WERI-Rb-1 (cell line): Measurements from ENCODE around the gene SPON1.
A peak's percentile ranks its signal among the peaks of the same experiment; 100 is the strongest.

Experiments used
- DNase-seq: peaks from one replicate; pipeline ENCODE4 v3.0.0-alpha.2; 2020
- H3K27ac ChIP-seq: fragments of 250-450 bp; sonication (Bioruptor Pico); 2 replicates; pipeline ENCODE4 v1.5.1; 2020; ENCODE audit warnings: mild to moderate bottlenecking, moderate library complexity
- H3K27me3 ChIP-seq: fragments of 250-450 bp; sonication (Bioruptor Pico); 2 replicates; pipeline ENCODE4 v1.5.1; 2021; ENCODE audit warnings: mild to moderate bottlenecking, low read depth, moderate library complexity; ENCODE audit not compliant: insufficient read depth, severe bottlenecking
- H3K36me3 ChIP-seq: fragments of 250-450 bp; sonication (Bioruptor Pico); 2 replicates; pipeline ENCODE4 v1.5.1; 2020; ENCODE audit warnings: mild to moderate bottlenecking, moderate library complexity
- H3K4me3 ChIP-seq: 2 replicates; pipeline ENCODE4 v1.5.1; 2011; ENCODE audit warnings: low read depth, mild to moderate bottlenecking, control low read depth, low read length
- H3K9me3 ChIP-seq: fragments of 250-450 bp; sonication (Bioruptor Pico); 2 replicates; pipeline ENCODE4 v1.5.1; 2021; ENCODE audit warnings: mild to moderate bottlenecking, moderate library complexity; ENCODE audit not compliant: severe bottlenecking
- TF ChIP-seq, protein P1 (sequence below): IDR thresholded peaks from 2 replicates; pipeline ENCODE4 v1.5.1; 2011; ENCODE audit warnings: low read depth, mild to moderate bottlenecking, control low read depth, inconsistent platforms, low read length

Gene SPON1

DNA sequence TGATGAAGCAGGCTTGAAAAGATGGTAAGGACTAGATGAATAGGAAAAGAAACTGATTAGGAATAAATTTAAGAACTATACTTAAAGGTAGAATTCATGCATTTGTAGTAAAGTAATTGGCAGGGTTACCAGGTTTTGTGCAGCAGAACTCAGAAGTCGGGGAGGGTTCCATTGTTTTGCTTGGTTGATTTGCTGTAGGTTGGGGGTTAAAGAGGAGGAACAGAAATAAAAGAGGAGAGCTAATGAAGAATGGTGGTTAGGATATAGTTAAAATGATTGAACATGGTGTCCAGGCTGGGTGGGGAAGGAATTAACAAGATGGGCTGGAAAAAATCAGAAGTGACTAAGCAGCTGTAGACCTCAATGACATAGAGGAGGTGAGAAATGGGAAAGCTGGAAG, 5.5 kb upstream of the SPON1 start:
- TF ChIP-seq, protein P1, sequence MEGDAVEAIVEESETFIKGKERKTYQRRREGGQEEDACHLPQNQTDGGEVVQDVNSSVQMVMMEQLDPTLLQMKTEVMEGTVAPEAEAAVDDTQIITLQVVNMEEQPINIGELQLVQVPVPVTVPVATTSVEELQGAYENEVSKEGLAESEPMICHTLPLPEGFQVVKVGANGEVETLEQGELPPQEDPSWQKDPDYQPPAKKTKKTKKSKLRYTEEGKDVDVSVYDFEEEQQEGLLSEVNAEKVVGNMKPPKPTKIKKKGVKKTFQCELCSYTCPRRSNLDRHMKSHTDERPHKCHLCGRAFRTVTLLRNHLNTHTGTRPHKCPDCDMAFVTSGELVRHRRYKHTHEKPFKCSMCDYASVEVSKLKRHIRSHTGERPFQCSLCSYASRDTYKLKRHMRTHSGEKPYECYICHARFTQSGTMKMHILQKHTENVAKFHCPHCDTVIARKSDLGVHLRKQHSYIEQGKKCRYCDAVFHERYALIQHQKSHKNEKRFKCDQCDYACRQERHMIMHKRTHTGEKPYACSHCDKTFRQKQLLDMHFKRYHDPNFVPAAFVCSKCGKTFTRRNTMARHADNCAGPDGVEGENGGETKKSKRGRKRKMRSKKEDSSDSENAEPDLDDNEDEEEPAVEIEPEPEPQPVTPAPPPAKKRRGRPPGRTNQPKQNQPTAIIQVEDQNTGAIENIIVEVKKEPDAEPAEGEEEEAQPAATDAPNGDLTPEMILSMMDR: no peak
- no peaks in the 10 kb centered on the region for H3K36me3 ChIP-seq
- H3K9me3 ChIP-seq: no peaks in the 10 kb centered on the region
- H3K27ac ChIP-seq: no peak overlapping the region
- peaks cover 36% of the 10 kb centered on the region for H3K27me3 ChIP-seq
- H3K4me3 ChIP-seq: no peak overlapping the region
- no peak for DNase-seq

- no peak overlapping the region for H3K27ac ChIP-seq
- H3K4me3 ChIP-seq: no peak overlapping the region
- no peaks in the 10 kb centered on the region for H3K36me3 ChIP-seq
- TF ChIP-seq, protein P1: no peak
- DNase-seq: no peak
- H3K27me3 ChIP-seq: peaks cover 50% of the 10 kb centered on the region
- no peaks in the 10 kb centered on the region for H3K9me3 ChIP-seq
Observed at GRCh38 chr11:13958641-13959400, 3.7 kb upstream of the SPON1 start.

DNA sequence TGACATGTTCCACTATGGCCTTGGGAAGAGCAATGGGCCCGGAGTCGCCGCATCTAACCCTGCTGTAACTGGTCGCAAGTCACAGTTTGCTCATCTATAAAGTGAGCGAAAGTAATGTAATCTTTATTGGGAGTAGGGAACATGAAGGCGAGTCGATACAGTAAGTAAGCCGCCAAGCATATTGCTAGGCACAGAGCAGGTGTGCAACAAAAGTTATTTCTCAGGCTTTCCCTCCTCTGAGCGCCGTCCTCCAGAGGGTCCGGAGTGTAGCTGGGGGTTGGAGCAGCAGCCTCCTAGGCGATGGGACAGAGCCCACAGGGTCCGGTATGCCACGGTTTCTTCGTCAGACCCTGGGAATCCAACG, 343 bp upstream of the SPON1 start:
- H3K4me3 ChIP-seq: peak overlapping the region; percentile 37

DNA sequence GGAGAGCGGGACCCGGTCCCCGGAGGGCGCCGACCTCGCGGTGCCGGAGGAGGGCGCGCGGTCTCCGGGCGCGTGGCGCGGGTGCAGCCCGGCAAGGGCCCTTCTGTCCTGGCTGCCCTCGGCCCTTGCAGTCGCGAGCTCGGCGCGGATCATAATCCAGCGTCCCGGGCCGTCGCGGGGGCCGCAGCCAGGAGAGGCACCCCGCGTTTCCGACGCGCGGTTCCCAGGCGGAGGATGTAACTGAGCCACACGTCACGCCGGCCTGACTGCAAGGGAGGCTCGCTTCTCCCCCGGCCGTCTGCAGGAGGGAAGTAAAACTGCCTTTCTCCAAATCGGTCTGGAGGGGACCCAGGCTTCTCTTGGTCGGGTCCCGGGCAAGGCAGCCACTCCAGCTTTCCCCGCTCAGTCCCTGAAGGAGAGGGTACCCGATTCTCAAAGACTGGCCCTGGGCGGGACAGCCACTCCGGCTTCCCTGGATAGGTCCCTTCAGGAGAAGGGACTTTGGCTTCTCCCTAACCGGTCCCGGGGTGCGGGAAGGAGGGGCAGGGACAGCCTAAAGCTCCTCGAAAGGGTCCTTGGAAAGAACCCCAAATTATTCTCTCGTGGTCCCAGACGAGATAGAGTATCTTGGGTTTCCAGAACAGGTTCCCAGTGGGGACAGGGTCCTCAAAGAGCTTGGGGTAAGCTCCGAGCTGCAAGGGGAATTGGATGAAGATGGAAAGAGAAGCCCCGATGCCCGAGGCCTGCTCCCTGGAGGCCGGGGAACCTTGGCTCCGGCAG, 836 bp downstream of the SPON1 start:
- Histone ChIP-seq H3K4me3 (peak overlapping the region; percentile 37), H3K9me3 (no peaks in the 10 kb centered on the region), H3K36me3 (no peaks in the 10 kb centered on the region), H3K27me3 (peaks cover 41% of the 10 kb centered on the region), H3K27ac (no peak overlapping the region)
- peak; percentile 18 for DNase-seq
- TF ChIP-seq, protein P1: 0 out of 2 replicates have a peak, but pooled peaks have one; percentile 9

More for the DNA sequence above, 343 bp upstream of the SPON1 start:
- Histone ChIP-seq H3K36me3 (no peaks in the 10 kb centered on the region), H3K27ac (no peak overlapping the region), H3K27me3 (peaks cover 45% of the 10 kb centered on the region), H3K9me3 (no peaks in the 10 kb centered on the region)
- no peak for DNase-seq
- TF ChIP-seq, protein P1: no peak

GRCh38 chr11:13963949-13964770, 1.6 kb downstream of the SPON1 start:
- DNase-seq: no peak
- Histone ChIP-seq H3K4me3 (no peak overlapping the region), H3K9me3 (no peaks in the 10 kb centered on the region), H3K36me3 (no peaks in the 10 kb centered on the region), H3K27ac (no peak overlapping the region), H3K27me3 (peaks cover 38% of the 10 kb centered on the region)
- TF ChIP-seq, protein P1: no peak
